ENCODE measurements around the gene KMT2B.

The KMT2B gene

DNA sequence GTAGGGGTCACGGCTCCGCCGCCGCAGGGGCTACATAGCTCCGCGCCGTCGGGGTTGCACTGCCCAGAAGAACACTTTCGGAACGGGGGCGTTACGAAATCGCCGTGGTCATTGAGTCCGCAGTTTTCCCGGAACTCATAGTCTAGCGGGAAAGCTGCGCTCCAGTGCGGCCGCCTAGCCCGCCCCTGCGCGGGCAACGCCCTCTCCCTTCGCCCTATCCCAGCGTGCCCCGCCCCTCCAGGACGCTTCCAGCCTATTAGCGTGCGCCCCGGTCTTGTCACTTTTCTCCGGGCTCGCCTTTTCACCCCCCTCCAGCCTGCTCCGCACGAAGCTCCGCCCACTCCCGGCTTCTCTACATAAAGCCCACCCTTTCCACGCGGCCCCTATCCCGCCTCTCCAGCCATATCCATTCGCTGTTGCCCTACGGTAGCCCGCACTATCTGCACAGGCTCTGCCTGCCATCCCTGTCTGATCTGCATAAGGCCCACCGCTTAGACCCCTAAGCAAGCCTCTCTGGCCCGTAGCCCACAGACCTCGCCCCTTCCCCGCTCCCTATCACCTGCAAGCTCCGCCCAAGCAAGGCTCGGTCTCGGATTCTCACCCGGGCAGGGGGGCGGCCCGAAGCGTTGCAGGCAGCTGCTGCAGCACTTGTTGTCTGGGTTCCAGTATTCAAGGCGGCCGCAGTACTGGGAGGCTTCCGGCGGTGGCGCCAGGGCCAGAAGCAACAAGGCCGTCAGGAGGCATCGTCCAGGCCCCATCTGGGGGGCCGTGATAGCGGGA is 22.8 kb downstream of the KMT2B start (continued):
- TF ChIP-seq, protein P1, sequence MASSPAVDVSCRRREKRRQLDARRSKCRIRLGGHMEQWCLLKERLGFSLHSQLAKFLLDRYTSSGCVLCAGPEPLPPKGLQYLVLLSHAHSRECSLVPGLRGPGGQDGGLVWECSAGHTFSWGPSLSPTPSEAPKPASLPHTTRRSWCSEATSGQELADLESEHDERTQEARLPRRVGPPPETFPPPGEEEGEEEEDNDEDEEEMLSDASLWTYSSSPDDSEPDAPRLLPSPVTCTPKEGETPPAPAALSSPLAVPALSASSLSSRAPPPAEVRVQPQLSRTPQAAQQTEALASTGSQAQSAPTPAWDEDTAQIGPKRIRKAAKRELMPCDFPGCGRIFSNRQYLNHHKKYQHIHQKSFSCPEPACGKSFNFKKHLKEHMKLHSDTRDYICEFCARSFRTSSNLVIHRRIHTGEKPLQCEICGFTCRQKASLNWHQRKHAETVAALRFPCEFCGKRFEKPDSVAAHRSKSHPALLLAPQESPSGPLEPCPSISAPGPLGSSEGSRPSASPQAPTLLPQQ (tag by site-specific recombination; IDR thresholded peaks at IDR 0.05) = peak; percentile 77; the same call in 1 of the 2 replicates
- TF ChIP-seq, protein P2, sequence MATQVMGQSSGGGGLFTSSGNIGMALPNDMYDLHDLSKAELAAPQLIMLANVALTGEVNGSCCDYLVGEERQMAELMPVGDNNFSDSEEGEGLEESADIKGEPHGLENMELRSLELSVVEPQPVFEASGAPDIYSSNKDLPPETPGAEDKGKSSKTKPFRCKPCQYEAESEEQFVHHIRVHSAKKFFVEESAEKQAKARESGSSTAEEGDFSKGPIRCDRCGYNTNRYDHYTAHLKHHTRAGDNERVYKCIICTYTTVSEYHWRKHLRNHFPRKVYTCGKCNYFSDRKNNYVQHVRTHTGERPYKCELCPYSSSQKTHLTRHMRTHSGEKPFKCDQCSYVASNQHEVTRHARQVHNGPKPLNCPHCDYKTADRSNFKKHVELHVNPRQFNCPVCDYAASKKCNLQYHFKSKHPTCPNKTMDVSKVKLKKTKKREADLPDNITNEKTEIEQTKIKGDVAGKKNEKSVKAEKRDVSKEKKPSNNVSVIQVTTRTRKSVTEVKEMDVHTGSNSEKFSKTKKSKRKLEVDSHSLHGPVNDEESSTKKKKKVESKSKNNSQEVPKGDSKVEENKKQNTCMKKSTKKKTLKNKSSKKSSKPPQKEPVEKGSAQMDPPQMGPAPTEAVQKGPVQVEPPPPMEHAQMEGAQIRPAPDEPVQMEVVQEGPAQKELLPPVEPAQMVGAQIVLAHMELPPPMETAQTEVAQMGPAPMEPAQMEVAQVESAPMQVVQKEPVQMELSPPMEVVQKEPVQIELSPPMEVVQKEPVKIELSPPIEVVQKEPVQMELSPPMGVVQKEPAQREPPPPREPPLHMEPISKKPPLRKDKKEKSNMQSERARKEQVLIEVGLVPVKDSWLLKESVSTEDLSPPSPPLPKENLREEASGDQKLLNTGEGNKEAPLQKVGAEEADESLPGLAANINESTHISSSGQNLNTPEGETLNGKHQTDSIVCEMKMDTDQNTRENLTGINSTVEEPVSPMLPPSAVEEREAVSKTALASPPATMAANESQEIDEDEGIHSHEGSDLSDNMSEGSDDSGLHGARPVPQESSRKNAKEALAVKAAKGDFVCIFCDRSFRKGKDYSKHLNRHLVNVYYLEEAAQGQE (tag by site-specific recombination; IDR thresholded peaks at IDR 0.05) = no peak
- no peak for TF ChIP-seq ZNF510 (tag by site-specific recombination; IDR thresholded peaks at IDR 0.05; ENCODE audit: insufficient replicate concordance)
- TF ChIP-seq ZIC2 (tag by site-specific recombination; IDR thresholded peaks at IDR 0.05) = peak; percentile 5; the same call in 1 of the 2 replicates
- no peak for TF ChIP-seq ZNF146 (tag by site-specific recombination; IDR thresholded peaks at IDR 0.05)
- TF ChIP-seq ZBTB7A (tag by site-specific recombination; IDR thresholded peaks at IDR 0.05; ENCODE audit: low read depth) = peak; percentile 93
- TF ChIP-seq ZNF600 (tag by site-specific recombination; IDR thresholded peaks at IDR 0.05) = peak; percentile 100
- peak; percentile 78 for TF ChIP-seq OSR2 (tag by site-specific recombination; IDR thresholded peaks at IDR 0.05)
- TF ChIP-seq ZNF660 (tag by site-specific recombination; IDR thresholded peaks at IDR 0.05) = peak; percentile 30
- TF ChIP-seq, protein P3, sequence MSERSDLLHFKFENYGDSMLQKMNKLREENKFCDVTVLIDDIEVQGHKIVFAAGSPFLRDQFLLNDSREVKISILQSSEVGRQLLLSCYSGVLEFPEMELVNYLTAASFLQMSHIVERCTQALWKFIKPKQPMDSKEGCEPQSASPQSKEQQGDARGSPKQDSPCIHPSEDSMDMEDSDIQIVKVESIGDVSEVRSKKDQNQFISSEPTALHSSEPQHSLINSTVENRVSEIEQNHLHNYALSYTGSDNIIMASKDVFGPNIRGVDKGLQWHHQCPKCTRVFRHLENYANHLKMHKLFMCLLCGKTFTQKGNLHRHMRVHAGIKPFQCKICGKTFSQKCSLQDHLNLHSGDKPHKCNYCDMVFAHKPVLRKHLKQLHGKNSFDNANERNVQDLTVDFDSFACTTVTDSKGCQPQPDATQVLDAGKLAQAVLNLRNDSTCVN (tag by site-specific recombination; optimal IDR thresholded peaks at IDR 0.05) = peak; percentile 66
- TF ChIP-seq ZNF843 (tag by site-specific recombination; IDR thresholded peaks at IDR 0.05) = peak; percentile 85
- TF ChIP-seq, protein P4, sequence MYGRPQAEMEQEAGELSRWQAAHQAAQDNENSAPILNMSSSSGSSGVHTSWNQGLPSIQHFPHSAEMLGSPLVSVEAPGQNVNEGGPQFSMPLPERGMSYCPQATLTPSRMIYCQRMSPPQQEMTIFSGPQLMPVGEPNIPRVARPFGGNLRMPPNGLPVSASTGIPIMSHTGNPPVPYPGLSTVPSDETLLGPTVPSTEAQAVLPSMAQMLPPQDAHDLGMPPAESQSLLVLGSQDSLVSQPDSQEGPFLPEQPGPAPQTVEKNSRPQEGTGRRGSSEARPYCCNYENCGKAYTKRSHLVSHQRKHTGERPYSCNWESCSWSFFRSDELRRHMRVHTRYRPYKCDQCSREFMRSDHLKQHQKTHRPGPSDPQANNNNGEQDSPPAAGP (tag by site-specific recombination; IDR thresholded peaks at IDR 0.05) = peak; percentile 43; the same call in 1 of the 2 replicates
- no peak for TF ChIP-seq SETDB1 (IDR thresholded peaks at IDR 0.05; ENCODE audit: insufficient read length, low read length)
- TF ChIP-seq ZXDB (tag by site-specific recombination; IDR thresholded peaks at IDR 0.05) = peak; percentile 98
- no peak for TF ChIP-seq ZNF776 (tag by site-specific recombination; IDR thresholded peaks at IDR 0.05; ENCODE audit: borderline replicate concordance)
- TF ChIP-seq ZNF335 (tag by site-specific recombination; conservative IDR thresholded peaks at IDR 0.05) = peak; percentile 99
- no peak for TF ChIP-seq ZFP3 (tag by site-specific recombination; IDR thresholded peaks at IDR 0.05; ENCODE audit: low read depth)
- TF ChIP-seq ZFP37 (tag by site-specific recombination; IDR thresholded peaks at IDR 0.05) = peak; percentile 89

DNA sequence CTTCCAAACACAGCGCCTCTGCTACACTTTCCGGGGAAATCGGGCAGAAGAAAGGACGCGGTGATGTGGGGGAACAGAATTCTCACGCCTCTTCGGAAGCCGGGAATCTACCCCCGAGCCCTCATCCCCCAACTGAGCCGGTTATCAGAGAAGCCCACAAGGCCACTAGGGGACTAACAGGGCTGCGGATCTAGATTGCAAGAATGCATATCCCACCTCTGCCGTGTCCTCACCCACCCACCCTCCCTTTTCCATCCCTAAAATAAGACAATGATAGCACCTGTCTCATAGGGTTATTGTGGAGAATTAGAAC is 23.4 kb downstream of the KMT2B start:
- peaks cover 48 to 52% of the 10 kb centered on the region in 2 experiments for H3K36me3 ChIP-seq (ENCODE audit: control insufficient read depth in 2 of 2, insufficient read depth in 1 of 2, low read length in 2 of 2)
- ChIA-PET CTCF (interaction anchor here (0.5 to 1.6 kb wide), 9 partner anchors 10 to 193 kb away, joined by 3 to 7 read pairs (median 3); no protein-coding TSS in a partner anchor), POLR2A (interaction anchor here (0.6 to 7.7 kb wide), 37 partner anchors 7 to 473 kb away, joined by 3 to 204 read pairs (median 5); partner anchors contain the start of genes ALKBH6, ARHGAP33, COX6B1 and HSPB6)
- H3K9me3 ChIP-seq (ENCODE audit: control insufficient read depth, insufficient read depth, low read depth, low read length) = no peaks in the 10 kb centered on the region; the same call in 1 of the 2 replicates
- H3K4me1 ChIP-seq (ENCODE audit: control insufficient read depth, insufficient read depth, low read length) = peaks cover 23% of the 10 kb centered on the region
- H3K27ac ChIP-seq (ENCODE audit: extremely low read depth, low read depth, low read length) = peak overlapping the region; percentile 97
- peak overlapping the region; percentile 39 for H3K4me3 ChIP-seq (ENCODE audit: low read depth, low read length)
- TF ChIP-seq ZNF623 (tag by site-specific recombination; IDR thresholded peaks at IDR 0.05) = no peak
- peak; percentile 10; the same call in 1 of the 2 replicates for TF ChIP-seq ZNF391 (tag by site-specific recombination; IDR thresholded peaks at IDR 0.05; ENCODE audit: borderline replicate concordance, low read depth)
- no peak for TF ChIP-seq ZNF214 (tag by site-specific recombination; IDR thresholded peaks at IDR 0.05; ENCODE audit: borderline replicate concordance)
- TF ChIP-seq MZF1 (tag by site-specific recombination; IDR thresholded peaks at IDR 0.05; ENCODE audit: borderline replicate concordance) = peak; percentile 80; the same call in 1 of the 2 replicates
- 0 out of 2 replicates have a peak, but pooled peaks have one; percentile 7 for TF ChIP-seq ZNF2 (tag by site-specific recombination; IDR thresholded peaks at IDR 0.05)
- TF ChIP-seq, protein P5, sequence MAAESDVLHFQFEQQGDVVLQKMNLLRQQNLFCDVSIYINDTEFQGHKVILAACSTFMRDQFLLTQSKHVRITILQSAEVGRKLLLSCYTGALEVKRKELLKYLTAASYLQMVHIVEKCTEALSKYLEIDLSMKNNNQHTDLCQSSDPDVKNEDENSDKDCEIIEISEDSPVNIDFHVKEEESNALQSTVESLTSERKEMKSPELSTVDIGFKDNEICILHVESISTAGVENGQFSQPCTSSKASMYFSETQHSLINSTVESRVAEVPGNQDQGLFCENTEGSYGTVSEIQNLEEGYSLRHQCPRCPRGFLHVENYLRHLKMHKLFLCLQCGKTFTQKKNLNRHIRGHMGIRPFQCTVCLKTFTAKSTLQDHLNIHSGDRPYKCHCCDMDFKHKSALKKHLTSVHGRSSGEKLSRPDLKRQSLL (tag by site-specific recombination; IDR thresholded peaks at IDR 0.05) = 0 out of 2 replicates have a peak, but pooled peaks have one; percentile 20
- no peak for TF ChIP-seq TCF7L2 (IDR thresholded peaks at IDR 0.05; ENCODE audit: borderline replicate concordance, low read depth, low read length)
- TF ChIP-seq TRIM28 (IDR thresholded peaks at IDR 0.05; ENCODE audit: borderline replicate concordance, low read length) = 0 out of 2 replicates have a peak, but pooled peaks have one; percentile 1
